ES-I3 (cell line): ENCODE results near the gene CD2BP2.

Experiments
- H3K36me3 ChIP-seq: 2 replicates; pipeline ENCODE4 v1.6.1; 2013; ENCODE audit warnings: mild to moderate bottlenecking, low read length, control low read depth, moderate library complexity; ENCODE audit not compliant: insufficient read depth
- H3K4me1 ChIP-seq: 2 replicates; pipeline ENCODE4 v1.6.1; 2013; ENCODE audit warnings: mild to moderate bottlenecking, control low read depth, low read length; ENCODE audit not compliant: insufficient read depth
- H3K9ac ChIP-seq: 2 replicates; pipeline ENCODE4 v1.6.1; 2013; ENCODE audit warnings: low read depth, mild to moderate bottlenecking, low read length, moderate library complexity
- H3K9me3 ChIP-seq: 2 replicates; pipeline ENCODE4 v1.6.1; 2013; ENCODE audit warnings: mild to moderate bottlenecking, low read length, moderate library complexity; ENCODE audit not compliant: control insufficient read depth, insufficient read depth

The CD2BP2 gene

GRCh38 chr16:30358990-30359870, 4.1 kb upstream of the CD2BP2 start:
- no peak overlapping the region for H3K9ac ChIP-seq
- H3K9me3 ChIP-seq, result no peaks in the 10 kb centered on the region
- H3K4me1 ChIP-seq, result no peaks in the 10 kb centered on the region; the same call in 1 of the 2 replicates
- no peaks in the 10 kb centered on the region for H3K36me3 ChIP-seq

- Histone ChIP-seq H3K36me3 (no peaks in the 10 kb centered on the region), H3K9ac (no peak overlapping the region), H3K4me1 (no peaks in the 10 kb centered on the region; the same call in 1 of the 2 replicates), H3K9me3 (no peaks in the 10 kb centered on the region)
Measured at GRCh38 chr16:30358577-30358936, 3.4 kb upstream of the CD2BP2 start.

GRCh38 chr16:30357715-30358576, 2.8 kb upstream of the CD2BP2 start:
- Histone ChIP-seq H3K9me3 (no peaks in the 10 kb centered on the region), H3K4me1 (no peaks in the 10 kb centered on the region; the same call in 1 of the 2 replicates), H3K36me3 (no peaks in the 10 kb centered on the region), H3K9ac (no peak overlapping the region)

- no peaks in the 10 kb centered on the region for H3K9me3 ChIP-seq
- H3K4me1 ChIP-seq, result no peaks in the 10 kb centered on the region; the same call in 1 of the 2 replicates
- H3K9ac ChIP-seq, result no peak overlapping the region
- H3K36me3 ChIP-seq, result peaks cover 7% of the 10 kb centered on the region; the same call in 1 of the 2 replicates
Measured at GRCh38 chr16:30357085-30357714, 2.1 kb upstream of the CD2BP2 start.

- no peaks in the 10 kb centered on the region for H3K9me3 ChIP-seq
- peaks cover 8% of the 10 kb centered on the region; the same call in 1 of the 2 replicates for H3K36me3 ChIP-seq
- peak overlapping the region; percentile 84; the same call in 1 of the 2 replicates for H3K9ac ChIP-seq
- H3K4me1 ChIP-seq, result no peaks in the 10 kb centered on the region; the same call in 1 of the 2 replicates
Measured at GRCh38 chr16:30356401-30357084, 1.4 kb upstream of the CD2BP2 start.

- H3K36me3 ChIP-seq, result peaks cover 8% of the 10 kb centered on the region
- H3K4me1 ChIP-seq, result no peaks in the 10 kb centered on the region; the same call in 1 of the 2 replicates
- no peaks in the 10 kb centered on the region for H3K9me3 ChIP-seq
- H3K9ac ChIP-seq, result peak overlapping the region; percentile 84
Measured at GRCh38 chr16:30355954-30356308, 823 bp upstream of the CD2BP2 start.

- no peaks in the 10 kb centered on the region for H3K9me3 ChIP-seq
- peaks cover 8% of the 10 kb centered on the region for H3K36me3 ChIP-seq
- H3K4me1 ChIP-seq, result no peaks in the 10 kb centered on the region; the same call in 1 of the 2 replicates
- H3K9ac ChIP-seq, result peak overlapping the region; percentile 84
Measured at GRCh38 chr16:30354423-30355143, 525 bp downstream of the CD2BP2 start.

GRCh38 chr16:30353438-30354129, 1.5 kb downstream of the CD2BP2 start:
- no peak overlapping the region; the same call in 1 of the 2 replicates for H3K9ac ChIP-seq
- H3K9me3 ChIP-seq, result no peaks in the 10 kb centered on the region
- H3K4me1 ChIP-seq, result no peaks in the 10 kb centered on the region; the same call in 1 of the 2 replicates
- H3K36me3 ChIP-seq, result peaks cover 8% of the 10 kb centered on the region

GRCh38 chr16:30352488-30353401, 2.4 kb downstream of the CD2BP2 start:
- H3K36me3 ChIP-seq, result peaks cover 8% of the 10 kb centered on the region
- H3K9me3 ChIP-seq, result no peaks in the 10 kb centered on the region
- H3K4me1 ChIP-seq, result no peaks in the 10 kb centered on the region; the same call in 1 of the 2 replicates
- H3K9ac ChIP-seq, result no peak overlapping the region

GRCh38 chr16:30351586-30352419, 3.3 kb downstream of the CD2BP2 start:
- Histone ChIP-seq H3K9me3 (no peaks in the 10 kb centered on the region), H3K4me1 (no peaks in the 10 kb centered on the region; the same call in 1 of the 2 replicates), H3K36me3 (peaks cover 8% of the 10 kb centered on the region), H3K9ac (no peak overlapping the region)

GRCh38 chr16:30351001-30351441, 4.1 kb downstream of the CD2BP2 start:
- H3K9me3 ChIP-seq, result no peaks in the 10 kb centered on the region
- H3K36me3 ChIP-seq, result peaks cover 8% of the 10 kb centered on the region
- H3K4me1 ChIP-seq, result no peaks in the 10 kb centered on the region; the same call in 1 of the 2 replicates
- H3K9ac ChIP-seq, result no peak overlapping the region
